OCI-M2 (cell line): ENCODE results near the gene HECTD3.

Experiments
- DNase-seq: peaks from one replicate; lab custom pipeline; 2025; ENCODE audit not compliant: unreplicated experiment; lab: John Stamatoyannopoulos, UW

Gene HECTD3

DNA sequence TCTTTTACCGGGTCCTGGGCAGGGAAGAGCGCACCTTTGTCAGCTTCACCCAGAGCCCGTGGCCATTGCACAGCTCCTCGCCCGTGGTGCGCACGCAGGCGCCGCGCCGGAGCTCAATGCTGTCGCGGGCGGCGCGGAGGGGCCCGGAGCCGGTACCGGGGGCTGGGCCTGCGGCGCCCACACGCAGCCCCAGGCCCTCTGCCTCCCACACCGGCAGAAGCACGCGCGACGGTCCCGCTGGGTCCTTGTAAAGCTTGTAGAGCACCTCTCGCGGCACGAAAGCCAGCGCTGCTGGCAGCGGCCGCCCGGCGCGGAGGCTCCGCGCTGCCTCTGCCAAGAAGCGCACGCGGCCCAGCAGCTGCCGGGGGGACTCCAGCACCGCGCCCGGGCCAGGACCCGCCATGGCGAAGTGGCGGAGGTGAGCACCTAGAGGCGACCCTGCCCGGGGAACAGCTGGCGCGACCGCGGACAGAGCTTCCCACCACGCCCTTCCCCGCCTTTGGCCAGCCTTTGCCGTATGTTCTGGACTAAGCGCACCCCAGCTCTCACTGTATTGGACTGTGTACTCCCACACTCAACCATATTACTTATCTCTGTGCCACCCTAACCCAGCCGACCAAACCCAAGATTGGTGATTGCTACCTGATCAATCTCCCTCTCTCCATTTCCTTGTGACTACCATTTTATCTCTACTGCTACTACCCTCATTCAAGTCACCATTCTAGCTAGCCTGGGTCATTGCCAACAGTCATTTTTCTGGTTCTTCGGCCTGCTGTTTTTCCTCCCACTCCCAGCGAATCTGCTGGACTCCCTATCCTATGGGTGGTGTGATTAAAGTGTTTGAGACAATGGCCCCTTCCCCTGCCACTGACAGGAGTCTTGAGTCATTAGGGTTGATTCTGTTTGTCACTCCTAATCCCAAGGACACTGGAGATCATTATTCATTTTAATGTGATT, at the start of gene HECTD3:
TSS of gene HECTD3 (minus strand) at position 470 of the 957 bp plus-strand sequence. CDS start at position 403, 67 bp downstream.
- DNase-seq, result peak; percentile 65

DNA sequence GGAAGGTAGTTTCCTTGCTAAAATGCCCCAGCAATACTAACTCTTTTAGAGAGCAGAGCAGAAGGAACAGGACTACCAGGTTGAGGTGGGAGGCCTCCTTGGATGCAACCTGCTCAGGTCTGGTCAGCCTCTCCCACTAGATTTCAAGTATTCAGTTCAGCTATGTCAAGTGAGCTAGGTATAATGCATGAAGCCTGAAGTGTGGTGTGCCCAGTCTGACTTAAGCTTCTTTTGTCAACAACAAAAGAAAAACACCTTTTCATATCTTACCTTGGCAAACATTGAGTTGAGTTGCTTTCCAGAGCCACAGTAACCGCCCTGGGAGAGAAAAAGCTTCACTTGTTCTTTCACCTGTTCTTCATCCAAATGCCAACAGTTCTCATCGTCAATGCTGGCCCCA, 48.7 kb upstream of the HECTD3 start:
- no peak for DNase-seq

DNA sequence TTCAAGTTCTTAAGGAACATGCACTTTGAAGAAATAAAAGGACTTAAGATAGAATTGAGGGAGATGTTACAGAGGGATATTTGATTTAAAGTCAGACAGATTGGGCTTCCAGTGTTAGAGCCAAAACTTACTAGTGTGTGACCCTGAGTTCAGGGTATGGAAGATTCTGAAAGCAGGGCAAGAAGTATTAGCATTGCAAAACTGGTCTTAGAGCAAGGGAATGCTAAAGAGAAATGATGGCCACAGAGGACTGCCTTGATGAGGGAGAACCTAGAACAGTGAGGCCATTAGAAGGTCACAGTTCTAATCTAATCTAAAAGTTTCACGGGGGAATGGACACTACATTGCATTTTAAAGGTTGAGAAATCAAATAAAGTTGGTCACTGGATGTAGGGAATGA, 46.4 kb upstream of the HECTD3 start:
- no peak for DNase-seq

GRCh38 chr1:45051005-45051772, 40.1 kb upstream of the HECTD3 start:
- no peak for DNase-seq

- no peak for DNase-seq
These were observed 35.9 kb upstream of the HECTD3 start for GRCh38 chr1:45047032-45047431.

GRCh38 chr1:45044916-45045315, 33.8 kb upstream of the HECTD3 start:
- no peak for DNase-seq

- DNase-seq, result no peak
These were observed 32.0 kb upstream of the HECTD3 start for GRCh38 chr1:45043094-45043493.

DNA sequence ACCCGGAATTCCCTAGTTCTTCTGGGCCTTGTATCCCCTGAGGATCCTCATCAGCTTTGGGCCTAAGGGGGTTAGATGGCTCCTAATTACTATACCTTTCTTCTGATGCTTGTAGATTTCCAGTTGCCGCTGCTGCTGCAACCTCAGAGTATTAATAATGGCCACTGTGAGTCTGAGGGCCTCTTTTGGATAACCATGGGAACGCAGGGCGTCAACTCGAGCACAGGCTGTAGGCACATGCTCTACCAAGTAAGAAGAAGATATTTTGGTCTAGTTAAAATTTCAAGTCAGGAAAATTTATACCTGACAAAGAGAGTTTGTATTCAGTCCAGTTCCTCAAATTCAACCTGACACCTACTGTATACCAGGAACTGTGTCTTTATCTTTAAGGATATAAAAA, 29.2 kb upstream of the HECTD3 start:
- no peak for DNase-seq

DNA sequence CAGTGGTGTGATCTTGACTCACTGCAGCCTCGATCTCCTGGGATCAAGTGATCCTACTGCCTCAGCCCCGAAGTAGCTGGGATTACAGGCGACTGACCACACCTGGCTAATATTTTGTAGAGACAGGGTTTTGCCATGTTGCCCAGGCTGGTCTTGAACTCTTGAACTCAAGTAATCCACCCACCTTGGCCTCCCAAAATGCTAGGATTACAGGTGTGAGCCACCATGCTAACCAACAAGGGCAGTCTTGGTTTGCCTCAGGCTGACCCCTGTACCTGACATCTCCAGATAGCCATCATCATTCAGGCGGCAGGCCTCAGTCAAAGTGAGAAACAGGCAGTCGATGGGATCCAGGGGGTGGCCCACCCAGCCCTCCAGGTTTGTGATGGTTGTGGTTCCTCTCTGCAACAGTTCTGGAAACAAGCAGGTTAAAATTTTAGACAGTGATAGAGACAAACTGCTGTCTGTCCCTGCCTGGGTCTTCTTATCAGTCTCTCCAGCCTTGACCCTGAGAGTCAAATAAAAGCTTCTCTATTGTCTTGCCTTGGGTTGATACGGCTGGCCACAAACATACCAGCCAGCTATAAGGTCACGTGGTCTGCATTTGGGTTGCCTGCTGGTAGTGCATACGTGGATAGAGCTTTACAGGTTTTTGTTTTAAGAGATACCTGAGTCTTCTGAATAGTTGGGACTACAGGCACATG, 27.7 kb upstream of the HECTD3 start:
- DNase-seq, result peak; percentile 49

GRCh38 chr1:45038240-45038639, 27.1 kb upstream of the HECTD3 start:
- DNase-seq, result no peak

GRCh38 chr1:45037456-45037855, 26.3 kb upstream of the HECTD3 start:
- DNase-seq, result peak; percentile 20

DNA sequence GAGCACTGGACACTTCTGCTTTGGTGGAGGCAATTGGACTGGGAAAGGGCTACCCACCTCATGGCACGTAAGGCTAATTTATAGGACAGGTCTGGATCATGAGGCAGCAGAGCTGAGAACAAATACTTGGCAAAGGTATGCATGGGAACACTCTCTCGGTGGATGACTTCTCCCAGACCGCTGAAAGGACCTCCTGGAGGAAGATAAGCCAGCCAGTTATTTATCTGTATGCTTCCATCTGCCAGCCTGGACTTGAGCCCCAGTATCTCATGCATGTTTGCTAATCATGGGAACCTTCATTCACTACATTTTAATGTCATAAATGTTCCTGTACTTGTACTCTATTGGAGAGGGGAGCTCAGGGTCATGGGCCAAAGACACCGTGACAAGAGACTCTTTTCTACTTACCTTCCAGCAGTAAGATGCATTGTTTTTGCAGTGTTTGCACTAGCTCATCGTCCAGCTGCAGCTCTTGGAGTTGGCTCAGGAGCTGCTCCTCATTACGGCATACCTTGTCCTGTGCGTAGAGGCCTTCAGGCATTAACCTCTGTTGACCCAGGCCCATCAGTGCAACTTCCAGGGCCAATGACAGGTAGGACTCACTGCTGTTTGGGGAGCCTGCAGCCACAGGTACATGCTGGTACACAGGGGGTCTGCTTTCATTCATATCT, 24.6 kb upstream of the HECTD3 start:
- no peak for DNase-seq

DNA sequence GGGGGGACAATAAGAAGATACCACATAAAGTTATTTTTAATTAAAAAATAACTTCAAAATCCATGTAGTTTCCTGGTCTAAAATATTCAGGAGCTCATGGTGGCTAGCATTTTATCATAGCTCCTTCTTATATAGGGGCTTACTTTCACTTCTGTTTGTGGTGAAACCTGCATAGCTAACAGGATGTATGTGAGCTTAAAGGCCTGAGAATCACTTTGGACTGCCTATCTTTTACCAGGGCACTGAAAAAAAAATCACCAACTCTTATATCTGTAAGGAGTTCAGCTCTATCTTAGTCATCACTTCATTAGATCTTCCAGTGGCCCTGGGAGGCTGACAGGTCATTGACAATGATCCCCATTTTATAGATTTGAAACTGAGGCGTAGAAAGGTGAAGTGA, 22.2 kb upstream of the HECTD3 start:
- no peak for DNase-seq

DNA sequence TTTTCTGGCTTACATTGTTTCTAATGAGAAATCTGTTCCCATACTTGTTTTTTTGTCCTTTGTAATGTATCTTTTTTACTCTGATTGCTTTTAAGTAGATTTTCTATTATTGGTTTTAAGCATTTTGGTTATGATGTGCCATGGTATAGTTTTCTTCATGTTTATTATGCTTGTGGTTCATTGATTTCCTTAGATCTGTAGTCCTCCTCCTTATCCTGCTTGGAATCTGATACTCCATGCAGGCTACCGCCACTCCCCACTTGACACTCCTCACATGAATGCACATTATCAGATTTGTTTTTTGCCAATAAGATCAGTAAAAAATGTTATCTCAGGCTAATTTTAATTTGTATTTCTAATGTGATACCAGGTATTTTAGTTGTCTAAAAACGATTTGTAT, 21.7 kb upstream of the HECTD3 start:
- DNase-seq, result no peak

- DNase-seq, result no peak
These were observed 15.3 kb upstream of the HECTD3 start for GRCh38 chr1:45026446-45026845.

- DNase-seq, result no peak
These were observed 12.5 kb upstream of the HECTD3 start for GRCh38 chr1:45023663-45024062.

DNA sequence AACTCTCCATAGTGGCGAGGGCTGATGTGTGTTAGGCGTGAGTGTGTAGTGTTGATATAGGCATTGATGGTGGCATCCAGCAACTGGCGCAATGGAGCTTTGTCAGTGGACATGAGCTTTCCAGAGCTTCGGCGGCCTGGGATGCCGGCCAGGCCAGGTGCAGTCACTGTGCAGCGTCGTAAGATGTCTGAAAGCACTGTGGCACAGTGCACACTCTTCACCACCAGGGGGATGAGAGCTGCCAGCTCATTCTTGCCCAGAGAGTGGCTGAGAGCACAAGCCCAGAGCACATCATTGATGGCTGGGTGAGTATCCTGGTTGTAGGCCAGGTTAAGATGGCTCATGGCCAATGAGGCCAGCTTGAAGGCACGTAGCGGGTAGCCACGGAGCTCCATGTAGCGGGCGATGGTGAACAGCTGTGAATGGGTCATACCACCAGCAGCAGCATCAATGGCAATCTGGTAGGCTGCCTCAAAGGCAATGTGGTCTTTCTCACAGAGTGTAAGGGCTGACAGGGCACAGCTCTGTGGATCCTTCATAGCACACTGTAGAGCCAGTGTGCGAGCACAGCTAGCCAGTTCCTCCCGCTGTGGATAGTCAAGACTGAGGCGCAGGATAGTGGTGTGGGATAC, 7.6 kb upstream of the HECTD3 start:
- DNase-seq, result no peak

- no peak for DNase-seq
These were observed 5.6 kb upstream of the HECTD3 start for GRCh38 chr1:45016767-45017166.

- no peak for DNase-seq
These were observed 5.1 kb upstream of the HECTD3 start for GRCh38 chr1:45016090-45016697.

DNA sequence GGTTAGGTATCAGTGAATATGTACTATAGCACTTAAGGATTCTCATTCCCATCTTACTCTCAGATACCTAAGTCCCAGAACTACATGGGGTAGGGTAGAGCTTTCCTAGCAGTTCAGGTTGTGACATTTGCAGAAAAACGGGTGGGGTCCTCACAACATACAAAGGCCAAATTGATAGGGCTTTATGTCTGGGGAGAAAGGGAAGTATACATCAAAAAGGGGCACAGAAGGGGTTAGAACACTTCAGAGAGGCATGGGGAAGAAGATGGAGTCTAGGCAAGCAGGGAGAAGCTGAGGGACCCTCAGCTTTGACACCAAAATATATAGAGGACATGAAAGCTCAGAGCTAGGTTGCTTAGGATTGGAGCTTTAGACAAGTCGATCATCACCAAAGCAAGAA, 4.6 kb upstream of the HECTD3 start:
- DNase-seq, result no peak
